ENCODE results near the gene DUSP7.
"Not testable (repeated sequence)": the region's sequence is repeated elsewhere in the genome, so short reads cannot be mapped to it uniquely, and the experiment has no call there.

DNA sequence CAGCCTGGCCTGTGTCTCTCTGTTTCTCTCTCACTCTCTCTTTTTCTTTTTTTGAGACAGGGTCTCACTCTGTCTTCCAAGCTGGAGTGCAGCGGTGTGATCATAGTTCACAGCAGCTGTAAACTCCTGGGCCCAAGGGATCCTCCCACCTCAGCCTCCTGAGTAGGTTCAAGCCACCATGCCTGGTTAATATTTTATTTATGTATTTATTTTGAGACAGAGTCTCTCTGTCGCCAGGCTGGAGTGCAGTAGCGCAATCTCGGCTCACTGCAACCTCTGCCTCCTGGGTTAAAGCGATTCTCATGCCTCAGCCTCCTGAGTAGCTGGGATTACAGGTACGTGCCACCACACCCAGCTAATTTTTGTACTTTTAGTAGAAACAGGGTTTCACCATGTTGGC lies 22.6 kb downstream of the DUSP7 start:
- TF ChIP-seq, protein P1, sequence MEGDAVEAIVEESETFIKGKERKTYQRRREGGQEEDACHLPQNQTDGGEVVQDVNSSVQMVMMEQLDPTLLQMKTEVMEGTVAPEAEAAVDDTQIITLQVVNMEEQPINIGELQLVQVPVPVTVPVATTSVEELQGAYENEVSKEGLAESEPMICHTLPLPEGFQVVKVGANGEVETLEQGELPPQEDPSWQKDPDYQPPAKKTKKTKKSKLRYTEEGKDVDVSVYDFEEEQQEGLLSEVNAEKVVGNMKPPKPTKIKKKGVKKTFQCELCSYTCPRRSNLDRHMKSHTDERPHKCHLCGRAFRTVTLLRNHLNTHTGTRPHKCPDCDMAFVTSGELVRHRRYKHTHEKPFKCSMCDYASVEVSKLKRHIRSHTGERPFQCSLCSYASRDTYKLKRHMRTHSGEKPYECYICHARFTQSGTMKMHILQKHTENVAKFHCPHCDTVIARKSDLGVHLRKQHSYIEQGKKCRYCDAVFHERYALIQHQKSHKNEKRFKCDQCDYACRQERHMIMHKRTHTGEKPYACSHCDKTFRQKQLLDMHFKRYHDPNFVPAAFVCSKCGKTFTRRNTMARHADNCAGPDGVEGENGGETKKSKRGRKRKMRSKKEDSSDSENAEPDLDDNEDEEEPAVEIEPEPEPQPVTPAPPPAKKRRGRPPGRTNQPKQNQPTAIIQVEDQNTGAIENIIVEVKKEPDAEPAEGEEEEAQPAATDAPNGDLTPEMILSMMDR (tag by site-specific recombination; IDR thresholded peaks at IDR 0.05), result not testable (repeated sequence)
- TF ChIP-seq ZNF155 (tag by site-specific recombination; IDR thresholded peaks at IDR 0.05); ZNF629 (tag by site-specific recombination; IDR thresholded peaks at IDR 0.05); YY1 (tag by site-specific recombination; IDR thresholded peaks at IDR 0.05); ZBTB48 (tag by site-specific recombination; IDR thresholded peaks at IDR 0.05); ZNF37A (tag by site-specific recombination; IDR thresholded peaks at IDR 0.05); ZFHX2 (tag by site-specific recombination; conservative IDR thresholded peaks at IDR 0.05); SP3 (tag by site-specific recombination; IDR thresholded peaks at IDR 0.05); ZFP69B (tag by site-specific recombination; IDR thresholded peaks at IDR 0.05): not testable (repeated sequence)
- TF ChIP-seq, protein P2, sequence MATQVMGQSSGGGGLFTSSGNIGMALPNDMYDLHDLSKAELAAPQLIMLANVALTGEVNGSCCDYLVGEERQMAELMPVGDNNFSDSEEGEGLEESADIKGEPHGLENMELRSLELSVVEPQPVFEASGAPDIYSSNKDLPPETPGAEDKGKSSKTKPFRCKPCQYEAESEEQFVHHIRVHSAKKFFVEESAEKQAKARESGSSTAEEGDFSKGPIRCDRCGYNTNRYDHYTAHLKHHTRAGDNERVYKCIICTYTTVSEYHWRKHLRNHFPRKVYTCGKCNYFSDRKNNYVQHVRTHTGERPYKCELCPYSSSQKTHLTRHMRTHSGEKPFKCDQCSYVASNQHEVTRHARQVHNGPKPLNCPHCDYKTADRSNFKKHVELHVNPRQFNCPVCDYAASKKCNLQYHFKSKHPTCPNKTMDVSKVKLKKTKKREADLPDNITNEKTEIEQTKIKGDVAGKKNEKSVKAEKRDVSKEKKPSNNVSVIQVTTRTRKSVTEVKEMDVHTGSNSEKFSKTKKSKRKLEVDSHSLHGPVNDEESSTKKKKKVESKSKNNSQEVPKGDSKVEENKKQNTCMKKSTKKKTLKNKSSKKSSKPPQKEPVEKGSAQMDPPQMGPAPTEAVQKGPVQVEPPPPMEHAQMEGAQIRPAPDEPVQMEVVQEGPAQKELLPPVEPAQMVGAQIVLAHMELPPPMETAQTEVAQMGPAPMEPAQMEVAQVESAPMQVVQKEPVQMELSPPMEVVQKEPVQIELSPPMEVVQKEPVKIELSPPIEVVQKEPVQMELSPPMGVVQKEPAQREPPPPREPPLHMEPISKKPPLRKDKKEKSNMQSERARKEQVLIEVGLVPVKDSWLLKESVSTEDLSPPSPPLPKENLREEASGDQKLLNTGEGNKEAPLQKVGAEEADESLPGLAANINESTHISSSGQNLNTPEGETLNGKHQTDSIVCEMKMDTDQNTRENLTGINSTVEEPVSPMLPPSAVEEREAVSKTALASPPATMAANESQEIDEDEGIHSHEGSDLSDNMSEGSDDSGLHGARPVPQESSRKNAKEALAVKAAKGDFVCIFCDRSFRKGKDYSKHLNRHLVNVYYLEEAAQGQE (tag by site-specific recombination; IDR thresholded peaks at IDR 0.05), result not testable (repeated sequence)
- TF ChIP-seq, protein P3, sequence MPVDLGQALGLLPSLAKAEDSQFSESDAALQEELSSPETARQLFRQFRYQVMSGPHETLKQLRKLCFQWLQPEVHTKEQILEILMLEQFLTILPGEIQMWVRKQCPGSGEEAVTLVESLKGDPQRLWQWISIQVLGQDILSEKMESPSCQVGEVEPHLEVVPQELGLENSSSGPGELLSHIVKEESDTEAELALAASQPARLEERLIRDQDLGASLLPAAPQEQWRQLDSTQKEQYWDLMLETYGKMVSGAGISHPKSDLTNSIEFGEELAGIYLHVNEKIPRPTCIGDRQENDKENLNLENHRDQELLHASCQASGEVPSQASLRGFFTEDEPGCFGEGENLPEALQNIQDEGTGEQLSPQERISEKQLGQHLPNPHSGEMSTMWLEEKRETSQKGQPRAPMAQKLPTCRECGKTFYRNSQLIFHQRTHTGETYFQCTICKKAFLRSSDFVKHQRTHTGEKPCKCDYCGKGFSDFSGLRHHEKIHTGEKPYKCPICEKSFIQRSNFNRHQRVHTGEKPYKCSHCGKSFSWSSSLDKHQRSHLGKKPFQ (tag by site-specific recombination; IDR thresholded peaks at IDR 0.05), result not testable (repeated sequence)
- TF ChIP-seq, protein P4, sequence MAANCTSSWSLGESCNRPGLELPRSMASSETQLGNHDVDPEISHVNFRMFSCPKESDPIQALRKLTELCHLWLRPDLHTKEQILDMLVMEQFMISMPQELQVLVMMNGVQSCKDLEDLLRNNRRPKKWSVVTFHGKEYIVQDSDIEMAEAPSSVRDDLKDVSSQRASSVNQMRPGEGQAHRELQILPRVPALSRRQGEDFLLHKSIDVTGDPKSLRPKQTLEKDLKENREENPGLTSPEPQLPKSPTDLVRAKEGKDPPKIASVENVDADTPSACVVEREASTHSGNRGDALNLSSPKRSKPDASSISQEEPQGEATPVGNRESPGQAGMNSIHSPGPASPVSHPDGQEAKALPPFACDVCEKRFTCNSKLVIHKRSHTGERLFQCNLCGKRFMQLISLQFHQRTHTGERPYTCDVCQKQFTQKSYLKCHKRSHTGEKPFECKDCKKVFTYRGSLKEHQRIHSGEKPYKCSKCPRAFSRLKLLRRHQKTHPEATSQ (tag by site-specific recombination; IDR thresholded peaks at IDR 0.05), result not testable (repeated sequence)

Measured in HEK293 (cell line).